Endothelial cell of umbilical vein (primary cell): ENCODE measurements around the gene GRK5.

ENCODE experiments used
- EZH2 ChIP-seq: IDR thresholded peaks from 2 replicates; pipeline ENCODE4 v1.6.1; 2012; ENCODE audit warnings: borderline replicate concordance, low read depth, mild to moderate bottlenecking, moderate library complexity, low read length, inconsistent platforms; ENCODE audit not compliant: severe bottlenecking
- FOS ChIP-seq: IDR thresholded peaks from 2 replicates; pipeline ENCODE4 v1.6.1; 2011; ENCODE audit warnings: mild to moderate bottlenecking, low read length, moderate library complexity, borderline replicate concordance; ENCODE audit not compliant: insufficient read depth
- GATA2 ChIP-seq: IDR thresholded peaks from 2 replicates; pipeline ENCODE4 v1.7.0; 2011; ENCODE audit warnings: low read depth, mild to moderate bottlenecking, moderate library complexity, mixed read lengths, low read length; ENCODE audit not compliant: insufficient read length, insufficient read depth
- JUN ChIP-seq: IDR thresholded peaks from 2 replicates; pipeline ENCODE4 v1.6.1; 2011; ENCODE audit warnings: borderline replicate concordance, low read depth; ENCODE audit not compliant: insufficient read length, insufficient read depth
- MAX ChIP-seq: IDR thresholded peaks from 2 replicates; pipeline ENCODE4 v1.6.1; 2011; ENCODE audit not compliant: insufficient read depth, insufficient read length
- MYC ChIP-seq: IDR thresholded peaks from one replicate; pipeline ENCODE4 v1.6.1; 2011; ENCODE audit warnings: mild to moderate bottlenecking, low read depth, low read length
- POLR2A ChIP-seq: IDR thresholded peaks from 2 replicates; pipeline ENCODE4 v1.6.1; 2012; ENCODE audit warnings: low read depth, mild to moderate bottlenecking, control low read depth, low read length
- POLR2AphosphoS5 ChIP-seq: IDR thresholded peaks from 2 replicates; pipeline ENCODE4 v1.6.1; 2012; ENCODE audit warnings: low read depth, mild to moderate bottlenecking, control low read depth, low read length, moderate library complexity; ENCODE audit not compliant: insufficient read depth
- TF ChIP-seq, protein P1 (sequence below), 2 donors: IDR thresholded peaks; 1 replicate in 1 of 2; 2 replicates in 1 of 2; pipeline ENCODE4 v1.5.1; 2011; ENCODE audit warnings: low read length in 2 of 2, mild to moderate bottlenecking in 2 of 2, moderate library complexity in 2 of 2, control low read depth in 1 of 2, inconsistent platforms in 1 of 2, low read depth in 1 of 2; ENCODE audit not compliant: insufficient read depth in 1 of 2; ENCODE audit errors: extremely low read depth in 1 of 2

GRCh38 chr10:119370111-119370741 lies 162.9 kb downstream of the GRK5 start:
- TF ChIP-seq, protein P1, sequence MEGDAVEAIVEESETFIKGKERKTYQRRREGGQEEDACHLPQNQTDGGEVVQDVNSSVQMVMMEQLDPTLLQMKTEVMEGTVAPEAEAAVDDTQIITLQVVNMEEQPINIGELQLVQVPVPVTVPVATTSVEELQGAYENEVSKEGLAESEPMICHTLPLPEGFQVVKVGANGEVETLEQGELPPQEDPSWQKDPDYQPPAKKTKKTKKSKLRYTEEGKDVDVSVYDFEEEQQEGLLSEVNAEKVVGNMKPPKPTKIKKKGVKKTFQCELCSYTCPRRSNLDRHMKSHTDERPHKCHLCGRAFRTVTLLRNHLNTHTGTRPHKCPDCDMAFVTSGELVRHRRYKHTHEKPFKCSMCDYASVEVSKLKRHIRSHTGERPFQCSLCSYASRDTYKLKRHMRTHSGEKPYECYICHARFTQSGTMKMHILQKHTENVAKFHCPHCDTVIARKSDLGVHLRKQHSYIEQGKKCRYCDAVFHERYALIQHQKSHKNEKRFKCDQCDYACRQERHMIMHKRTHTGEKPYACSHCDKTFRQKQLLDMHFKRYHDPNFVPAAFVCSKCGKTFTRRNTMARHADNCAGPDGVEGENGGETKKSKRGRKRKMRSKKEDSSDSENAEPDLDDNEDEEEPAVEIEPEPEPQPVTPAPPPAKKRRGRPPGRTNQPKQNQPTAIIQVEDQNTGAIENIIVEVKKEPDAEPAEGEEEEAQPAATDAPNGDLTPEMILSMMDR (IDR thresholded peaks at IDR 0.05; ENCODE audit: extremely low read depth in 1 of 2, insufficient read depth in 1 of 2, low read depth in 1 of 2, low read length in 2 of 2): no peak
- TF ChIP-seq MAX (no peak), JUN (peak; percentile 24), POLR2A (no peak), EZH2 (no peak), POLR2AphosphoS5 (no peak), FOS (no peak), GATA2 (peak; percentile 89), MYC (no peak)
